Measurements from ENCODE around the gene BABAM1.

BABAM1 gene

DNA sequence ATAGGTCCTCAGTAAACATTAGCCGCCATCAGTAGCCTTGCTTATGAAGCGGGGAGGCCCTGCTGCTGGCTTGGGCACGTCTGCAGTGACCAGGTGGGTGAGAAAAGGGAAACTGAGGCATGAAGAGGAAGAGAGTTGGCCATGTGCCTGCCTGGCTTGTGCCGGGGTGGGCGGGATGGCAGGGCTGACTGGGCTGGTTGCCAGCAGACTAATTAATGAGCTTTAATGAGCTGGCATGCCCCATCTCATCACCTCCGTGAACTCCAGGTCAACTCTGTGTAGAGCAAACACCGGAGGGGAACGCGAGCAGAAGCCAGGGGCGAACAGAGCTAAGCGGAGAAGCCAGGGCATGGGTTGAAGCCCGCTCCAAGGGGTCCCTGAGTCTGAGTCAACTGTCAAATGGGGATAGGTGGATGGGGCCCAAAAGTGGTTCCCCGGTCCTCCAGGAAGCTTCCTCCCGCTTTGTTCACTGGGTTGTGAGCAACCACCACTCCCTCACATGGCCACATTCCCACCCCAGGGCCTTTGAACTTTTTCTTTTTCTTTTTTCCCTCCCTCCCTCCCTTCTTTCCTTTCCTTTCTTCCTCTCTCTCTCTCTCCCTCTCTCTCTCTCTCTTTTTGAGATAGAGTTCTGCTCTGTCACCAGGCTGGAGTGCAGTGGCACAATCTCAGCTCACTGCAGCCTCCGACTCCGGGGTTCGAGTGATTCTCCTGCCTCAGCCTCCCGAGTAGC, 30.3 kb upstream of the BABAM1 start:
- no peak for DNase-seq (ENCODE audit: low spot score)
- CTCF ChIA-PET = interaction anchor here (0.6 to 0.9 kb wide), 2 partner anchors 46 to 151 kb away, joined by 4 read pairs; no protein-coding TSS in a partner anchor
- TF ChIP-seq, protein P1, sequence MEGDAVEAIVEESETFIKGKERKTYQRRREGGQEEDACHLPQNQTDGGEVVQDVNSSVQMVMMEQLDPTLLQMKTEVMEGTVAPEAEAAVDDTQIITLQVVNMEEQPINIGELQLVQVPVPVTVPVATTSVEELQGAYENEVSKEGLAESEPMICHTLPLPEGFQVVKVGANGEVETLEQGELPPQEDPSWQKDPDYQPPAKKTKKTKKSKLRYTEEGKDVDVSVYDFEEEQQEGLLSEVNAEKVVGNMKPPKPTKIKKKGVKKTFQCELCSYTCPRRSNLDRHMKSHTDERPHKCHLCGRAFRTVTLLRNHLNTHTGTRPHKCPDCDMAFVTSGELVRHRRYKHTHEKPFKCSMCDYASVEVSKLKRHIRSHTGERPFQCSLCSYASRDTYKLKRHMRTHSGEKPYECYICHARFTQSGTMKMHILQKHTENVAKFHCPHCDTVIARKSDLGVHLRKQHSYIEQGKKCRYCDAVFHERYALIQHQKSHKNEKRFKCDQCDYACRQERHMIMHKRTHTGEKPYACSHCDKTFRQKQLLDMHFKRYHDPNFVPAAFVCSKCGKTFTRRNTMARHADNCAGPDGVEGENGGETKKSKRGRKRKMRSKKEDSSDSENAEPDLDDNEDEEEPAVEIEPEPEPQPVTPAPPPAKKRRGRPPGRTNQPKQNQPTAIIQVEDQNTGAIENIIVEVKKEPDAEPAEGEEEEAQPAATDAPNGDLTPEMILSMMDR (conservative IDR thresholded peaks at IDR 0.05; ENCODE audit: low read depth) = no peak
- POLR2A ChIA-PET (ENCODE audit: low non-redundant PET) = no interaction called here
- H3K27ac ChIP-seq = peak overlapping the region; percentile 94

GRCh38 chr19:17237747-17238706, 29.2 kb upstream of the BABAM1 start:
- peak overlapping the region; percentile 94 for H3K27ac ChIP-seq
- DNase-seq (ENCODE audit: low spot score) = no peak
- ChIA-PET CTCF (no interaction called here), POLR2A (ENCODE audit: low non-redundant PET) (interaction anchor here (0.6 kb wide), 1 partner anchor 34 kb away, joined by 5 read pairs; no protein-coding TSS in a partner anchor)
- TF ChIP-seq, protein P1 (conservative IDR thresholded peaks at IDR 0.05; ENCODE audit: low read depth) = no peak

GRCh38 chr19:17240062-17240752, 27.0 kb upstream of the BABAM1 start:
- TF ChIP-seq, protein P1 (conservative IDR thresholded peaks at IDR 0.05; ENCODE audit: low read depth) = no peak
- no peak for DNase-seq (ENCODE audit: low spot score)
- ChIA-PET CTCF (no interaction called here), POLR2A (ENCODE audit: low non-redundant PET) (interaction anchor here (1.4 kb wide), 1 partner anchor 15 kb away, joined by 3 read pairs; no protein-coding TSS in a partner anchor)
- peak overlapping the region; percentile 89 for H3K27ac ChIP-seq

DNA sequence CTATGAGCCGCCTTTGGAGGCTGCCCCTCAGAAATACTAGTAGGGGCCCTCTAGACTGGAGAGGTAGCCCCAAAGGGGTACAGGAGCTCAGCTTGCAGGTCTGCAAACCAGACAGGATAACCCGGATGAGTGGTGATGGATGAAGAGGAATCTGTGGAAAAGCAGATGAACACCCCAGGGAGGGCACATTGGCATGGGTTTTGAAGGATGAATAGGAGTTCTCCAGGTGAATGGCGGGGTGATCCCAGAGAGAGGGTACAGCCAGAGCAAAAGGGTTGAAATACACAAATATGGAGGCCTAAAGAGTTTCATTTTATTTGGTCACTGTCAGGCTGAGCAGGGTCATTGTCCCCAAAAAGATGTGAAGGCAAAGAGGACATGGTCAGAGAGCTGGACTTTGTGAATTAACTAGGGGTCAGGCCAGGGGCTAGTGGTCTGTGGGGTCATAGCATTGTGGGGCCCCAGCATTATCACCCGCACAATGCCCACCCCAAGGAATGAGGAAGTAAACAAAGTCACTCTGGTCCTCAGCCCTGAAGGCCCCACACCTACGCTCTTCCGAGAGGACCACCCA, 26.3 kb upstream of the BABAM1 start:
- TF ChIP-seq, protein P1 (conservative IDR thresholded peaks at IDR 0.05; ENCODE audit: low read depth) = no peak
- POLR2A ChIA-PET (ENCODE audit: low non-redundant PET) = interaction anchor here (1.4 kb wide), 1 partner anchor 14 kb away, joined by 3 read pairs; no protein-coding TSS in a partner anchor
- CTCF ChIA-PET = no interaction called here
- peak overlapping the region; percentile 89 for H3K27ac ChIP-seq
- no peak for DNase-seq (ENCODE audit: low spot score)

- ChIA-PET CTCF (interaction anchor here (0.6 to 1.7 kb wide), 6 partner anchors 16 to 1633 kb away, joined by 3 to 6 read pairs (median 3); no protein-coding TSS in a partner anchor), POLR2A (ENCODE audit: low non-redundant PET) (interaction anchor here (0.6 kb wide), 1 partner anchor 568 kb away, joined by 3 read pairs; no protein-coding TSS in a partner anchor)
- H3K27ac ChIP-seq = peak overlapping the region; percentile 89
- TF ChIP-seq, protein P1 (conservative IDR thresholded peaks at IDR 0.05; ENCODE audit: low read depth) = no peak
- DNase-seq (ENCODE audit: low spot score) = no peak
These were observed 24.6 kb upstream of the BABAM1 start for GRCh38 chr19:17242431-17243208.

All from RWPE1 (cell line).